Kidney epithelial cell (primary cell): ENCODE data around the gene RRP8. TPM values are rescaled to one million over a fixed set of nuclear protein-coding genes. Genes with fewer than 3 reads are reported as not detected.

ENCODE experiments used
- DNase-seq: peaks from one replicate; pipeline ENCODE4 v3.0.0-alpha.2; 2010; ENCODE audit warnings: low read depth
- H3K27me3 ChIP-seq: 2 replicates; pipeline ENCODE4 v1.6.0; 2011; ENCODE audit warnings: low read length; ENCODE audit not compliant: control insufficient read depth, insufficient read depth
- H3K36me3 ChIP-seq: 2 replicates; pipeline ENCODE4 v1.5.1; 2011; ENCODE audit warnings: low read length; ENCODE audit not compliant: control insufficient read depth, insufficient read depth
- H3K4me3 ChIP-seq: 2 replicates; pipeline ENCODE4 v1.5.1; 2011; ENCODE audit warnings: low read depth, mild to moderate bottlenecking, control low read depth, low read length
- total RNA-seq: library from RNA; depleted of rRNA; stranded (reverse); fragments of >200 nt; gene quantifications from 2 replicates; pipeline ENCODE4 v1.2.3, GENCODE V29; 2015
- TF ChIP-seq, protein P1 (sequence below): IDR thresholded peaks from 2 replicates; pipeline ENCODE4 v1.5.1; 2011; ENCODE audit warnings: mild to moderate bottlenecking, moderate library complexity, low read length, control low read depth, inconsistent platforms; ENCODE audit not compliant: insufficient read depth, poor library complexity, severe bottlenecking

The RRP8 gene
- total RNA-seq, 1 donor from 2014 or later = 26.4 TPM

DNA sequence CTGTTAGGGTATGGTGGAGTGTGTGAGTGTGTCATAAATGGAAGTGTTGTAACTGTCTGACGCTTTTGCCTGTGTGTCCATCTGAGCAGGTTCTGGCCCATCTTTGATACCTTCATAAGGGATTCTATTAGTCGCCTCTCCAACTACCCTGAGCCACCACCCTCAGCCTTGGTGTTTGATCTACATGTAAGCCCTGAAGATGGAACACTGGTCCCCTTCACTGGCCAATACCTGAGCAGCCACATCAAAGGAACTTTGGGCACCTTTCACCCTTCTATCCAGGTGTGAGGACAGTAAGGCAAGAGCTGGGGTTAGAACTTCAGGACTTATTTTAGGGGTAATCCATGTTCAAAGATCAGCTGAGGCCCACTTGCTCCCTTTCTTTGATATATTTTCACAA lies 55.3 kb downstream of the RRP8 start:
- H3K27me3 ChIP-seq = no peaks in the 10 kb centered on the region
- H3K36me3 ChIP-seq = no peaks in the 10 kb centered on the region
- H3K4me3 ChIP-seq = no peak overlapping the region
- no peak for DNase-seq
- TF ChIP-seq, protein P1, sequence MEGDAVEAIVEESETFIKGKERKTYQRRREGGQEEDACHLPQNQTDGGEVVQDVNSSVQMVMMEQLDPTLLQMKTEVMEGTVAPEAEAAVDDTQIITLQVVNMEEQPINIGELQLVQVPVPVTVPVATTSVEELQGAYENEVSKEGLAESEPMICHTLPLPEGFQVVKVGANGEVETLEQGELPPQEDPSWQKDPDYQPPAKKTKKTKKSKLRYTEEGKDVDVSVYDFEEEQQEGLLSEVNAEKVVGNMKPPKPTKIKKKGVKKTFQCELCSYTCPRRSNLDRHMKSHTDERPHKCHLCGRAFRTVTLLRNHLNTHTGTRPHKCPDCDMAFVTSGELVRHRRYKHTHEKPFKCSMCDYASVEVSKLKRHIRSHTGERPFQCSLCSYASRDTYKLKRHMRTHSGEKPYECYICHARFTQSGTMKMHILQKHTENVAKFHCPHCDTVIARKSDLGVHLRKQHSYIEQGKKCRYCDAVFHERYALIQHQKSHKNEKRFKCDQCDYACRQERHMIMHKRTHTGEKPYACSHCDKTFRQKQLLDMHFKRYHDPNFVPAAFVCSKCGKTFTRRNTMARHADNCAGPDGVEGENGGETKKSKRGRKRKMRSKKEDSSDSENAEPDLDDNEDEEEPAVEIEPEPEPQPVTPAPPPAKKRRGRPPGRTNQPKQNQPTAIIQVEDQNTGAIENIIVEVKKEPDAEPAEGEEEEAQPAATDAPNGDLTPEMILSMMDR = no peak

- H3K4me3 ChIP-seq = no peak overlapping the region
- no peaks in the 10 kb centered on the region for H3K36me3 ChIP-seq
- DNase-seq = no peak
- no peaks in the 10 kb centered on the region for H3K27me3 ChIP-seq
- TF ChIP-seq, protein P1 = no peak
These were observed 56.2 kb downstream of the RRP8 start for GRCh38 chr11:6547177-6547576.

- no peaks in the 10 kb centered on the region for H3K36me3 ChIP-seq
- no peak overlapping the region for H3K4me3 ChIP-seq
- no peaks in the 10 kb centered on the region for H3K27me3 ChIP-seq
- DNase-seq = no peak
- TF ChIP-seq, protein P1 = no peak
These were observed 56.7 kb downstream of the RRP8 start for GRCh38 chr11:6546735-6547134.

GRCh38 chr11:6545917-6546605 lies 57.4 kb downstream of the RRP8 start:
- no peaks in the 10 kb centered on the region for H3K36me3 ChIP-seq
- no peak overlapping the region for H3K4me3 ChIP-seq
- no peak for DNase-seq
- H3K27me3 ChIP-seq = no peaks in the 10 kb centered on the region
- TF ChIP-seq, protein P1 = no peak

Other genes starting within 250 kb of the RRP8 start
- 25.7 and 28.4 TPM in 2 replicates for gene SMPD1, start 213.1 kb downstream of the RRP8 start, total RNA-seq
- gene APBB1, start 184.5 kb downstream of the RRP8 start, total RNA-seq = 26.9 and 29.6 TPM in 2 replicates
- 0.13 and 0.34 TPM in 2 replicates for gene HPX, start 162.6 kb downstream of the RRP8 start, total RNA-seq
- 13.7 and 13.8 TPM in 2 replicates for gene TRIM3, start 129.7 kb downstream of the RRP8 start, total RNA-seq
- gene ARFIP2, start 122.3 kb downstream of the RRP8 start, total RNA-seq = 65.2 and 74.6 TPM in 2 replicates
- gene TIMM10B, start 122.1 kb downstream of the RRP8 start, total RNA-seq = 48.6 and 56.1 TPM in 2 replicates
- 2.9 and 3.6 TPM in 2 replicates for gene DNHD1, start 106.3 kb downstream of the RRP8 start, total RNA-seq
- 154 and 156 TPM in 2 replicates for gene ILK, start 158 bp upstream of the RRP8 start, total RNA-seq
- gene TAF10, start 8.6 kb upstream of the RRP8 start, total RNA-seq = 57.2 and 66.1 TPM in 2 replicates
- gene TPP1, start 15.8 kb upstream of the RRP8 start, total RNA-seq = 72.4 and 77.7 TPM in 2 replicates
- gene DCHS1, start 52.2 kb upstream of the RRP8 start, total RNA-seq = 15.5 and 20.7 TPM in 2 replicates
- gene MRPL17, start 79.7 kb upstream of the RRP8 start, total RNA-seq = 27.0 and 43.6 TPM in 2 replicates
- gene OR2AG2, start 168.4 kb upstream of the RRP8 start, total RNA-seq = 0.04 and 0.27 TPM in 2 replicates
- gene OR2AG1, start 179.4 kb upstream of the RRP8 start, total RNA-seq = not detected in 2 replicates
- gene OR6A2, start 196.1 kb upstream of the RRP8 start, total RNA-seq = not detected in 2 replicates
- gene OR10A5, start 242.1 kb upstream of the RRP8 start, total RNA-seq = not detected in 2 replicates